ENCODE data around the gene ZSWIM1.

DNA sequence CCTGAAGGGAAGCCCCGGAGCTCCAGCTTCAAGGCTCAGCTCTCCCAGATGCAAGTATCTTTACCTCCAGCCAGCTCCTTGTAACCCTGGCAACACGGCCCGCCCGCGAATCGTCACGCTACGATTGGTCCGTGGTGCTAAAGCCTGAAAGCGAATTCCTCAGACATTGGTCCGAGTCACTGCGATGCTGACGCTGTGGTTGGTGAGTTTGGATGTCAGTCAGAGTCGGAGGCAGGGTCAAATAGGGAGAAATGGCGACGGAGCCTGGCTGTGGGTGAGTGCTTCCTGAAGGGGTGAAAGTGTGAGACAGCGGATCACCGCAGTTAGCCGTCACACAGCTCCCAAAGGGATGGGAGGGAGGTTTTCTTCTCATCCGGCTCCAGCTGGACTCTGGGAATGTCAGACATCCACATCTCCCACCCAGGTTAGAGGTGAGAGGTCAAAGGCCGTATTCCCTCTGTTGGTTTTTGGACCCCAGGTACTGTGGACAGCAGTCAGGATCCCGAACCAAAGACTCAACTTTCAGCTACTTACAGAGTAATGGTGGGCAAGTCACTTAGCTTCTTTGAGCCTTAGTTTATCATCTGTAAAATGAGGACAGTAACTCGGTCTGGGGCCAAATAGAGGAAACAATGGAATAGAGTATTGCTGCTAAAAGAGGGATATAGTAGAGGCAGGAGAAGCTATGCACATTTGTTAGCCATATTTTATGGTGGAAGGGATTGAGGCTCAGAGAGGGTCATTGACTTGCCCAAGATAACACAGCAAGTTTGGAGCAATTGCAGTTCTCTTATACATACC, at the start of gene ZSWIM1:
- TF ChIP-seq, protein P1, sequence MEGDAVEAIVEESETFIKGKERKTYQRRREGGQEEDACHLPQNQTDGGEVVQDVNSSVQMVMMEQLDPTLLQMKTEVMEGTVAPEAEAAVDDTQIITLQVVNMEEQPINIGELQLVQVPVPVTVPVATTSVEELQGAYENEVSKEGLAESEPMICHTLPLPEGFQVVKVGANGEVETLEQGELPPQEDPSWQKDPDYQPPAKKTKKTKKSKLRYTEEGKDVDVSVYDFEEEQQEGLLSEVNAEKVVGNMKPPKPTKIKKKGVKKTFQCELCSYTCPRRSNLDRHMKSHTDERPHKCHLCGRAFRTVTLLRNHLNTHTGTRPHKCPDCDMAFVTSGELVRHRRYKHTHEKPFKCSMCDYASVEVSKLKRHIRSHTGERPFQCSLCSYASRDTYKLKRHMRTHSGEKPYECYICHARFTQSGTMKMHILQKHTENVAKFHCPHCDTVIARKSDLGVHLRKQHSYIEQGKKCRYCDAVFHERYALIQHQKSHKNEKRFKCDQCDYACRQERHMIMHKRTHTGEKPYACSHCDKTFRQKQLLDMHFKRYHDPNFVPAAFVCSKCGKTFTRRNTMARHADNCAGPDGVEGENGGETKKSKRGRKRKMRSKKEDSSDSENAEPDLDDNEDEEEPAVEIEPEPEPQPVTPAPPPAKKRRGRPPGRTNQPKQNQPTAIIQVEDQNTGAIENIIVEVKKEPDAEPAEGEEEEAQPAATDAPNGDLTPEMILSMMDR (IDR thresholded peaks at IDR 0.05), result peak in 1 of 3 donors; percentile 13
- peak; percentile 76 for TF ChIP-seq POLR2A (IDR thresholded peaks at IDR 0.05)
